SU-DHL-6 (cell line): ENCODE results near the gene HNRNPM.

ENCODE experiments used
- H2AFZ ChIP-seq: fragments of 200-600 bp; sonication (generic); 2 replicates; pipeline ENCODE4 v1.6.1; 2014; ENCODE audit warnings: low read depth, mild to moderate bottlenecking, moderate library complexity, mixed read lengths, antibody characterized with exemption, low read length; ENCODE audit not compliant: severe bottlenecking
- H3F3A ChIP-seq: fragments of 200-600 bp; shearing (Covaris generic); 2 replicates; pipeline ENCODE4 v1.6.0; 2016; ENCODE audit warnings: antibody characterized with exemption, mild to moderate bottlenecking; ENCODE audit not compliant: insufficient read depth
- H3K27ac ChIP-seq: fragments of 200-600 bp; sonication (generic); 2 replicates; pipeline ENCODE4 v1.5.1; 2016; ENCODE audit warnings: low read depth, mild to moderate bottlenecking, low read length, moderate library complexity, mixed read lengths
- H3K27me3 ChIP-seq: fragments of 200-600 bp; sonication (generic), shearing (Covaris generic); 2 replicates; pipeline ENCODE4 v1.6.0; 2014; ENCODE audit warnings: mild to moderate bottlenecking, low read length
- H3K36me3 ChIP-seq: fragments of 200-600 bp; sonication (generic); 2 replicates; pipeline ENCODE4 v1.6.1; 2014; ENCODE audit warnings: mild to moderate bottlenecking, low read length, mixed read lengths
- H3K4me2 ChIP-seq: fragments of 300-600, 200-600 bp; shearing (Covaris generic), sonication (generic); 2 replicates; pipeline ENCODE4 v1.6.0; 2014; ENCODE audit warnings: low read length, low read depth, mild to moderate bottlenecking; ENCODE audit not compliant: poor library complexity, severe bottlenecking
- H3K4me3 ChIP-seq: fragments of 200-600 bp; sonication (generic); 2 replicates; pipeline ENCODE4 v1.5.1; 2014; ENCODE audit warnings: antibody characterized with exemption, low read length, mild to moderate bottlenecking, mixed read lengths; ENCODE audit not compliant: insufficient read depth, poor library complexity, severe bottlenecking
- H3K79me2 ChIP-seq: fragments of 200-600 bp; sonication (generic); 2 replicates; pipeline ENCODE4 v1.6.1; 2014; ENCODE audit warnings: mild to moderate bottlenecking, low read length, moderate library complexity; ENCODE audit not compliant: insufficient read depth
- H3K9ac ChIP-seq: fragments of 200-600 bp; sonication (generic); 2 replicates; pipeline ENCODE4 v1.7.0; 2014; ENCODE audit warnings: mild to moderate bottlenecking, low read length
- H3K9me2 ChIP-seq: fragments of 200-600 bp; sonication (generic); replicated peaks from 2 replicates; pipeline ENCODE4 v1.6.1; 2014; ENCODE audit warnings: low read length; ENCODE audit not compliant: insufficient read depth
- H3K9me3 ChIP-seq: fragments of 200-600 bp; sonication (generic); 2 replicates; pipeline ENCODE4 v1.6.1; 2014; ENCODE audit warnings: low read length, mixed read lengths; ENCODE audit not compliant: insufficient read depth
- H4K20me1 ChIP-seq: fragments of 200-600 bp; sonication (generic); 2 replicates; pipeline ENCODE4 v1.6.1; 2014; ENCODE audit warnings: low read depth, mild to moderate bottlenecking, antibody characterized with exemption, low read length, moderate library complexity, mixed read lengths
- EZH2phosphoT487 ChIP-seq: fragments of 200-600 bp; sonication (generic), shearing (Covaris generic); conservative IDR thresholded peaks from 2 replicates; pipeline ENCODE4 v1.6.1; 2018; ENCODE audit warnings: mild to moderate bottlenecking, antibody characterized with exemption, low read length, moderate library complexity, mixed read lengths
- TF ChIP-seq, protein P1 (sequence below): fragments of 200-600 bp; sonication (generic); IDR thresholded peaks from one replicate; pipeline ENCODE4 v1.5.1; 2017; ENCODE audit warnings: antibody characterized with exemption, mild to moderate bottlenecking, low read length, moderate library complexity; ENCODE audit not compliant: insufficient read depth, poor library complexity, severe bottlenecking

HNRNPM gene

GRCh38 chr19:8469613-8470368 lies 25.0 kb downstream of the HNRNPM start:
- Histone ChIP-seq H3K9me3 (no peaks in the 10 kb centered on the region), H3K27me3 (no peaks in the 10 kb centered on the region), H4K20me1 (peaks cover 5% of the 10 kb centered on the region; the same call in 1 of the 2 replicates), H3F3A (peaks cover 29% of the 10 kb centered on the region), H3K79me2 (peaks cover 37% of the 10 kb centered on the region), H3K4me3 (no peak overlapping the region), H3K9ac (no peak overlapping the region), H3K4me2 (no peak overlapping the region), H3K36me3 (peaks cover 39% of the 10 kb centered on the region), H2AFZ (no peak overlapping the region), H3K9me2 (no peaks in the 10 kb centered on the region), H3K27ac (no peak overlapping the region)
- TF ChIP-seq, protein P1, sequence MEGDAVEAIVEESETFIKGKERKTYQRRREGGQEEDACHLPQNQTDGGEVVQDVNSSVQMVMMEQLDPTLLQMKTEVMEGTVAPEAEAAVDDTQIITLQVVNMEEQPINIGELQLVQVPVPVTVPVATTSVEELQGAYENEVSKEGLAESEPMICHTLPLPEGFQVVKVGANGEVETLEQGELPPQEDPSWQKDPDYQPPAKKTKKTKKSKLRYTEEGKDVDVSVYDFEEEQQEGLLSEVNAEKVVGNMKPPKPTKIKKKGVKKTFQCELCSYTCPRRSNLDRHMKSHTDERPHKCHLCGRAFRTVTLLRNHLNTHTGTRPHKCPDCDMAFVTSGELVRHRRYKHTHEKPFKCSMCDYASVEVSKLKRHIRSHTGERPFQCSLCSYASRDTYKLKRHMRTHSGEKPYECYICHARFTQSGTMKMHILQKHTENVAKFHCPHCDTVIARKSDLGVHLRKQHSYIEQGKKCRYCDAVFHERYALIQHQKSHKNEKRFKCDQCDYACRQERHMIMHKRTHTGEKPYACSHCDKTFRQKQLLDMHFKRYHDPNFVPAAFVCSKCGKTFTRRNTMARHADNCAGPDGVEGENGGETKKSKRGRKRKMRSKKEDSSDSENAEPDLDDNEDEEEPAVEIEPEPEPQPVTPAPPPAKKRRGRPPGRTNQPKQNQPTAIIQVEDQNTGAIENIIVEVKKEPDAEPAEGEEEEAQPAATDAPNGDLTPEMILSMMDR: no peak
- no peak for TF ChIP-seq EZH2phosphoT487

- Histone ChIP-seq H3K27ac (peak overlapping the region; percentile 93), H2AFZ (no peak overlapping the region), H3K9me3 (no peaks in the 10 kb centered on the region), H3K27me3 (no peaks in the 10 kb centered on the region), H3K9ac (peak overlapping the region; percentile 17; the same call in 1 of the 2 replicates), H3K4me2 (peak overlapping the region; percentile 52), H3F3A (peaks cover 27% of the 10 kb centered on the region), H3K79me2 (peaks cover 59% of the 10 kb centered on the region), H3K9me2 (no peaks in the 10 kb centered on the region), H3K36me3 (peaks cover 30% of the 10 kb centered on the region), H3K4me3 (no peak overlapping the region), H4K20me1 (peaks cover 9% of the 10 kb centered on the region; the same call in 1 of the 2 replicates)
- no peak for TF ChIP-seq EZH2phosphoT487
- TF ChIP-seq, protein P1: no peak
Measured at GRCh38 chr19:8473648-8474476, 29.1 kb downstream of the HNRNPM start.

DNA sequence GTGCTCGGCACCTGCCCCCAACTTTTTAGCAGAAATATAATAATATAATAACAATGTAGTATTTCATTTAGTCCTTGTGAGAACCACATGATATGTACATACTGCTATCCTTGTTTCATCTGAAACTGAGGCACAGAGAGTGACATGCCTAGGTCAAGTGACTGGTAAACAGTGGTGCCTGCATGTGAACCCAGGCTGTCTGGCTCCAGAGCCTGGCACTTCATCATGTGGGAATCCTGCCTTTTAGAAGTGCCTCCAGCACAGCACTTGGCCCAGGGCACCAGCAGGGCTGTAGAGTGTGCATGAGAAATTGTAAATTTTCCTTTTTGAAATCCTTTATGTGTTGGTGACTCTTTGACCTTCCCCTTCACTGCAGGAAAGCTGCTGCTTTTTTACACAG lies 30.2 kb downstream of the HNRNPM start:
- Histone ChIP-seq H3F3A (peaks cover 24% of the 10 kb centered on the region), H3K27ac (peak overlapping the region; percentile 93; the same call in 1 of the 2 replicates), H4K20me1 (peaks cover 9% of the 10 kb centered on the region; the same call in 1 of the 2 replicates), H3K4me3 (no peak overlapping the region), H3K9ac (no peak overlapping the region), H3K27me3 (no peaks in the 10 kb centered on the region), H3K36me3 (peaks cover 27% of the 10 kb centered on the region), H3K9me3 (no peaks in the 10 kb centered on the region), H3K9me2 (no peaks in the 10 kb centered on the region), H3K4me2 (no peak overlapping the region), H2AFZ (no peak overlapping the region), H3K79me2 (peaks cover 55% of the 10 kb centered on the region)
- TF ChIP-seq EZH2phosphoT487: no peak
- TF ChIP-seq, protein P1: no peak
